ENCODE measurements around the gene LZTFL1. TPM values are rescaled to one million over a fixed set of nuclear protein-coding genes. Genes with fewer than 3 reads are reported as not detected.

LZTFL1 gene
- total and polyA plus RNA-seq, 3 experiments from 2014 or later: 8.9 to 11.4 (median 9.0) TPM

GRCh38 chr3:45873036-45873435 is 31.1 kb upstream of the LZTFL1 start:
- no peaks in the 10 kb centered on the region for H3K36me3 ChIP-seq (ENCODE audit: insufficient read depth, low read length)
- H3K4me1 ChIP-seq (ENCODE audit: insufficient read depth, low read length): peaks cover 29% of the 10 kb centered on the region
- no peaks in the 10 kb centered on the region for H3K9me3 ChIP-seq (ENCODE audit: low read length)
- POLR2A ChIA-PET: interaction anchor here (1.3 kb wide), 1 partner anchor 18 kb away, joined by 4 read pairs; no protein-coding TSS in a partner anchor
- H3K36me3 Mint-ChIP-seq: peaks cover 0 to 6% (median 0%) of the 10 kb centered on the region in 3 donors
- H3K9me3 Mint-ChIP-seq: peaks cover 0 to 6% (median 4%) of the 10 kb centered on the region in 5 donors
- H3K27ac Mint-ChIP-seq: no peak overlapping the region
- no peak overlapping the region for H3K27ac ChIP-seq (ENCODE audit: low read depth, low read length)
- no peak overlapping the region for H3K4me3 Mint-ChIP-seq
- H3K27me3 Mint-ChIP-seq: peaks cover 11 to 25% of the 10 kb centered on the region in 2 donors
- peaks cover 36 to 75% (median 52%) of the 10 kb centered on the region in 3 donors for H3K4me1 Mint-ChIP-seq
- CTCF ChIA-PET: interaction anchor here (0.8 kb wide), 1 partner anchor 11 kb away, joined by 3 read pairs; no protein-coding TSS in a partner anchor
- no peak for DNase-seq
- H3K27me3 ChIP-seq (ENCODE audit: insufficient read depth, low read length, poor library complexity, severe bottlenecking): peaks cover 3% of the 10 kb centered on the region
- H3K4me3 ChIP-seq (ENCODE audit: low read length): no peak overlapping the region

DNA sequence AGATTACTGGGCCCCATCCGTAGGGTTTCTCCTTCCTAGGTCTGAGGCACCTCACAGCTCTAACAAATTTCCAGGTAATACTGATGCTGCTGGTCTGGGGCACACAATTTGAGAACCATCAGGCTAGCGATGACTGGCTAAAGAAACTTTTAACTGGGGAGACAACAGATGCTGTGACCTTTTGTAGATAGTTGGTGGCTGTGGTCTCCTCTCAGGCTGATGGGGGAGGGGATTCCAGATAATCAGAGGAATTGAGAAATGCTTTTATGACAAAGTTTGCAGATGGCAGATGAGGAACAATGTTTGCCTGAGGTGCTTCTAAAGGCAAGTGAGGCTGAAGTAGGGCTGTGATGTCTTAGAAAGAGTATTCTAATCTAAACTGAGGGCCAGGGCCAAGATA is 30.6 kb upstream of the LZTFL1 start:
- H3K9me3 ChIP-seq (ENCODE audit: low read length): no peaks in the 10 kb centered on the region
- DNase-seq: no peak
- peak overlapping the region in 1 of 8 donors; percentile 66 for H3K27ac Mint-ChIP-seq
- H3K4me3 ChIP-seq (ENCODE audit: low read length): no peak overlapping the region
- H3K4me1 ChIP-seq (ENCODE audit: insufficient read depth, low read length): peaks cover 29% of the 10 kb centered on the region
- peaks cover 0 to 6% (median 4%) of the 10 kb centered on the region in 5 donors for H3K9me3 Mint-ChIP-seq
- peak overlapping the region in 1 of 7 donors; percentile 38 for H3K4me3 Mint-ChIP-seq
- H3K4me1 Mint-ChIP-seq: peaks cover 36 to 75% (median 52%) of the 10 kb centered on the region in 3 donors
- peaks cover 11 to 25% of the 10 kb centered on the region in 2 donors for H3K27me3 Mint-ChIP-seq
- H3K27ac ChIP-seq (ENCODE audit: low read depth, low read length): no peak overlapping the region
- peaks cover 0 to 6% (median 0%) of the 10 kb centered on the region in 3 donors for H3K36me3 Mint-ChIP-seq
- ChIA-PET CTCF (interaction anchor here (1.6 kb wide), 1 partner anchor 8 kb away, joined by 7 read pairs; no protein-coding TSS in a partner anchor), POLR2A (interaction anchor here (0.9 to 1.3 kb wide), 4 partner anchors 9 to 31 kb away, joined by 3 to 4 read pairs (median 3); no protein-coding TSS in a partner anchor)
- no peaks in the 10 kb centered on the region for H3K36me3 ChIP-seq (ENCODE audit: insufficient read depth, low read length)
- peaks cover 3% of the 10 kb centered on the region for H3K27me3 ChIP-seq (ENCODE audit: insufficient read depth, low read length, poor library complexity, severe bottlenecking)

- ChIA-PET POLR2A (interaction anchor here (0.9 to 1.3 kb wide), 4 partner anchors 9 to 30 kb away, joined by 3 to 4 read pairs (median 3); no protein-coding TSS in a partner anchor), CTCF (interaction anchor here (1.1 to 1.6 kb wide), 3 partner anchors 9 to 30 kb away, joined by 3 to 7 read pairs (median 3); no protein-coding TSS in a partner anchor)
- Histone ChIP-seq H3K36me3 (ENCODE audit: insufficient read depth, low read length) (no peaks in the 10 kb centered on the region), H3K4me1 (ENCODE audit: insufficient read depth, low read length) (peaks cover 29% of the 10 kb centered on the region), H3K27ac (ENCODE audit: low read depth, low read length) (no peak overlapping the region), H3K9me3 (ENCODE audit: low read length) (no peaks in the 10 kb centered on the region), H3K27me3 (ENCODE audit: insufficient read depth, low read length, poor library complexity, severe bottlenecking) (peaks cover 3% of the 10 kb centered on the region), H3K4me3 (ENCODE audit: low read length) (no peak overlapping the region)
- no peak for DNase-seq
- Mint-ChIP-seq H3K27me3 (peaks cover 11 to 25% of the 10 kb centered on the region in 2 donors), H3K9me3 (peaks cover 0 to 6% (median 4%) of the 10 kb centered on the region in 5 donors), H3K4me1 (peaks cover 36 to 78% (median 52%) of the 10 kb centered on the region in 3 donors), H3K36me3 (peaks cover 0 to 6% (median 0%) of the 10 kb centered on the region in 3 donors), H3K4me3 (peak overlapping the region in 1 of 7 donors; percentile 38), H3K27ac (peak overlapping the region in 1 of 8 donors; percentile 66)
Measured at GRCh38 chr3:45871780-45872179, 29.9 kb upstream of the LZTFL1 start.

DNA sequence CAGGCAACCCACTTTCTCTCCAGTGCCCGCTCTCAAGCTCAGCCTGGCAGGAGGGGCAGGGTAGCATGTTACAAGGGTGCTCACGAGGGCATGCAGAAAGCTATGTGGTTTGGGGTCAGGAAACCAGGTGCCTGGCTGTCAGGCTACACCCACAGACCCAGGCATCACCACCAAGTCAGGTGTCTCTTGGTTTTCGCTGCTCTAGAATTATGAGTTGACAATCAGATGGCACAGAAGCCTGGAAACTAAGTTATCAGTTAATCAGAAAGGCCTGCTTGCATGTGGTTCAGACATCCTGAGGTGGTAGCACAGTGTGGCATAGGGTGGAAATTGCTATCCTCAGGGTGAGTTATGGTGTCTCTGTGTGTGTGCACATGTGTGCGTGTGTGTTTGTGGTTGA is 28.2 kb upstream of the LZTFL1 start:
- ChIA-PET CTCF (no interaction called here), POLR2A (interaction anchor here (0.7 to 1.1 kb wide), 2 partner anchors 11 to 38 kb away, joined by 3 to 5 read pairs; no protein-coding TSS in a partner anchor)
- Mint-ChIP-seq H3K27me3 (peaks cover 8 to 19% of the 10 kb centered on the region in 2 donors), H3K27ac (peak overlapping the region in 7 of 8 donors; percentile 41 to 86 (median 61)), H3K36me3 (peaks cover 0 to 6% (median 0%) of the 10 kb centered on the region in 3 donors), H3K4me1 (peaks cover 39 to 83% (median 58%) of the 10 kb centered on the region in 3 donors), H3K9me3 (peaks cover 0 to 6% (median 4%) of the 10 kb centered on the region in 5 donors), H3K4me3 (peak overlapping the region; percentile 9 to 54 (median 45))
- H3K4me3 ChIP-seq (ENCODE audit: low read length): peak overlapping the region; percentile 14
- peak; percentile 57 to 91 (median 88) for DNase-seq
- no peaks in the 10 kb centered on the region for H3K9me3 ChIP-seq (ENCODE audit: low read length)
- H3K27ac ChIP-seq (ENCODE audit: low read depth, low read length): no peak overlapping the region
- peaks cover 3% of the 10 kb centered on the region for H3K27me3 ChIP-seq (ENCODE audit: insufficient read depth, low read length, poor library complexity, severe bottlenecking)
- H3K4me1 ChIP-seq (ENCODE audit: insufficient read depth, low read length): peaks cover 35% of the 10 kb centered on the region
- H3K36me3 ChIP-seq (ENCODE audit: insufficient read depth, low read length): no peaks in the 10 kb centered on the region

GRCh38 chr3:45869638-45870037 is 27.7 kb upstream of the LZTFL1 start:
- Histone ChIP-seq H3K4me3 (ENCODE audit: low read length) (peak overlapping the region; percentile 14), H3K4me1 (ENCODE audit: insufficient read depth, low read length) (peaks cover 39% of the 10 kb centered on the region), H3K36me3 (ENCODE audit: insufficient read depth, low read length) (no peaks in the 10 kb centered on the region), H3K27me3 (ENCODE audit: insufficient read depth, low read length, poor library complexity, severe bottlenecking) (peaks cover 2% of the 10 kb centered on the region), H3K27ac (ENCODE audit: low read depth, low read length) (no peak overlapping the region), H3K9me3 (ENCODE audit: low read length) (no peaks in the 10 kb centered on the region)
- no peak for DNase-seq
- peaks cover 44 to 83% (median 60%) of the 10 kb centered on the region in 3 donors for H3K4me1 Mint-ChIP-seq
- peaks cover 0 to 6% (median 0%) of the 10 kb centered on the region in 3 donors for H3K36me3 Mint-ChIP-seq
- peak overlapping the region in 6 of 7 donors; percentile 22 to 54 (median 46) for H3K4me3 Mint-ChIP-seq
- POLR2A ChIA-PET: interaction anchor here (0.7 to 1.1 kb wide), 2 partner anchors 11 to 39 kb away, joined by 3 to 5 read pairs; no protein-coding TSS in a partner anchor
- H3K9me3 Mint-ChIP-seq: peaks cover 0 to 6% (median 4%) of the 10 kb centered on the region in 5 donors
- peak overlapping the region in 5 of 8 donors; percentile 41 to 83 (median 56) for H3K27ac Mint-ChIP-seq
- CTCF ChIA-PET: no interaction called here
- peaks cover 11 to 14% of the 10 kb centered on the region in 2 donors for H3K27me3 Mint-ChIP-seq

GRCh38 chr3:45868650-45869049 is 26.7 kb upstream of the LZTFL1 start:
- H3K27me3 Mint-ChIP-seq: peaks cover 10 to 12% of the 10 kb centered on the region in 2 donors
- CTCF ChIA-PET: interaction anchor here (1.3 kb wide), 1 partner anchor 28 kb away, joined by 3 read pairs; no protein-coding TSS in a partner anchor
- H3K4me1 Mint-ChIP-seq: peaks cover 44 to 80% (median 60%) of the 10 kb centered on the region in 3 donors

GRCh38 chr3:45868213-45868612 is 26.3 kb upstream of the LZTFL1 start:
- Histone ChIP-seq H3K27ac (ENCODE audit: low read depth, low read length) (no peak overlapping the region), H3K4me1 (ENCODE audit: insufficient read depth, low read length) (peaks cover 41% of the 10 kb centered on the region), H3K4me3 (ENCODE audit: low read length) (no peak overlapping the region), H3K27me3 (ENCODE audit: insufficient read depth, low read length, poor library complexity, severe bottlenecking) (no peaks in the 10 kb centered on the region), H3K9me3 (ENCODE audit: low read length) (no peaks in the 10 kb centered on the region), H3K36me3 (ENCODE audit: insufficient read depth, low read length) (no peaks in the 10 kb centered on the region)
- H3K36me3 Mint-ChIP-seq: peaks cover 3 to 8% (median 3%) of the 10 kb centered on the region in 3 donors
- no peak overlapping the region for H3K27ac Mint-ChIP-seq
- no peak for DNase-seq
- H3K4me1 Mint-ChIP-seq: peaks cover 44 to 82% (median 60%) of the 10 kb centered on the region in 3 donors
- ChIA-PET POLR2A (interaction anchor here (0.9 to 2.0 kb wide), 3 partner anchors 9 to 25 kb away, joined by 3 to 10 read pairs (median 3); no protein-coding TSS in a partner anchor), CTCF (interaction anchor here (1.3 kb wide), 1 partner anchor 28 kb away, joined by 3 read pairs; no protein-coding TSS in a partner anchor)
- peaks cover 2 to 6% (median 4%) of the 10 kb centered on the region in 5 donors for H3K9me3 Mint-ChIP-seq
- H3K4me3 Mint-ChIP-seq: no peak overlapping the region
- H3K27me3 Mint-ChIP-seq: peaks cover 12 to 13% of the 10 kb centered on the region in 2 donors

More at GRCh38 chr3:45868650-45869049, 26.7 kb upstream of the LZTFL1 start:
- Histone ChIP-seq H3K36me3 (ENCODE audit: insufficient read depth, low read length) (no peaks in the 10 kb centered on the region), H3K4me1 (ENCODE audit: insufficient read depth, low read length) (peaks cover 41% of the 10 kb centered on the region), H3K27ac (ENCODE audit: low read depth, low read length) (no peak overlapping the region), H3K27me3 (ENCODE audit: insufficient read depth, low read length, poor library complexity, severe bottlenecking) (no peaks in the 10 kb centered on the region), H3K9me3 (ENCODE audit: low read length) (no peaks in the 10 kb centered on the region), H3K4me3 (ENCODE audit: low read length) (no peak overlapping the region)
- POLR2A ChIA-PET: interaction anchor here (0.9 to 2.0 kb wide), 3 partner anchors 9 to 24 kb away, joined by 3 to 10 read pairs (median 3); no protein-coding TSS in a partner anchor
- Mint-ChIP-seq H3K4me3 (no peak overlapping the region), H3K9me3 (peaks cover 2 to 3% (median 2%) of the 10 kb centered on the region in 5 donors), H3K27ac (peak overlapping the region in 3 of 8 donors; percentile 42 to 47 (median 46)), H3K36me3 (peaks cover 0 to 4% (median 3%) of the 10 kb centered on the region in 3 donors)
- no peak for DNase-seq
